OCI-LY3 (cell line): ENCODE data around the gene IFNA5.
A peak's percentile ranks its signal among the peaks of the same experiment; 100 is the strongest.

ENCODE experiments used
- H2AFZ ChIP-seq: fragments of 200-600, 300-600 bp; shearing (Covaris generic); 2 replicates; pipeline ENCODE4 v1.6.0; 2014; ENCODE audit warnings: antibody characterized with exemption, low read depth, low read length
- H3K27ac ChIP-seq: fragments of 200-600, 300-600 bp; sonication (generic); 2 replicates; pipeline ENCODE4 v1.5.1; 2014; ENCODE audit warnings: mild to moderate bottlenecking, low read length, moderate library complexity, mixed read lengths
- H3K27me3 ChIP-seq: fragments of 200-600, 300-600 bp; sonication (generic); 2 replicates; pipeline ENCODE4 v1.6.1; 2014; ENCODE audit warnings: low read depth, low read length, mixed read lengths
- H3K36me3 ChIP-seq: fragments of 200-600, 300-600 bp; sonication (generic); replicated peaks from 2 replicates; pipeline ENCODE3; 2014; ENCODE audit warnings: low read depth, low read length, mixed read lengths
- H3K4me1 ChIP-seq: fragments of 300-600, 200-600 bp; sonication (generic); 2 replicates; pipeline ENCODE4 v1.6.1; 2014; ENCODE audit warnings: low read length, mixed read lengths
- H3K4me2 ChIP-seq: fragments of 200-600, 300-600 bp; sonication (generic); 2 replicates; pipeline ENCODE4 v1.6.1; 2014; ENCODE audit warnings: low read length, mixed read lengths
- H3K4me3 ChIP-seq: fragments of 300-600, 200-600 bp; sonication (generic); 2 replicates; pipeline ENCODE4 v1.5.1; 2014; ENCODE audit warnings: antibody characterized with exemption, mild to moderate bottlenecking, low read length, moderate library complexity
- H3K79me2 ChIP-seq: fragments of 300-600, 200-600 bp; shearing (Covaris generic); 2 replicates; pipeline ENCODE4 v1.6.1; 2014; ENCODE audit warnings: mild to moderate bottlenecking, low read length, mixed read lengths
- H3K9ac ChIP-seq: fragments of 300-600, 200-600 bp; shearing (Covaris generic); 2 replicates; pipeline ENCODE4 v1.6.0; 2014; ENCODE audit warnings: mild to moderate bottlenecking, low read length, moderate library complexity
- H3K9me3 ChIP-seq: fragments of 200-600, 300-600 bp; shearing (Covaris generic); 2 replicates; pipeline ENCODE4 v1.6.1; 2014; ENCODE audit warnings: low read length, mixed read lengths; ENCODE audit not compliant: insufficient read depth
- H4K20me1 ChIP-seq: fragments of 200-600, 300-600 bp; sonication (generic); 2 replicates; pipeline ENCODE4 v1.6.1; 2016; ENCODE audit warnings: low read length, mixed read lengths; ENCODE audit not compliant: insufficient read depth
- EZH2phosphoT487 ChIP-seq: fragments of 200-600 bp; shearing (Covaris generic); IDR thresholded peaks from 2 replicates; pipeline ENCODE4 v1.6.1; 2018; ENCODE audit warnings: antibody characterized with exemption, mixed run types, low read depth
- TF ChIP-seq, protein P1 (sequence below): fragments of 200-600, 300-600 bp; sonication (generic); IDR thresholded peaks from 2 replicates; pipeline ENCODE4 v1.5.1; 2014; ENCODE audit warnings: antibody characterized with exemption, low read length, low read depth

The IFNA5 gene

DNA sequence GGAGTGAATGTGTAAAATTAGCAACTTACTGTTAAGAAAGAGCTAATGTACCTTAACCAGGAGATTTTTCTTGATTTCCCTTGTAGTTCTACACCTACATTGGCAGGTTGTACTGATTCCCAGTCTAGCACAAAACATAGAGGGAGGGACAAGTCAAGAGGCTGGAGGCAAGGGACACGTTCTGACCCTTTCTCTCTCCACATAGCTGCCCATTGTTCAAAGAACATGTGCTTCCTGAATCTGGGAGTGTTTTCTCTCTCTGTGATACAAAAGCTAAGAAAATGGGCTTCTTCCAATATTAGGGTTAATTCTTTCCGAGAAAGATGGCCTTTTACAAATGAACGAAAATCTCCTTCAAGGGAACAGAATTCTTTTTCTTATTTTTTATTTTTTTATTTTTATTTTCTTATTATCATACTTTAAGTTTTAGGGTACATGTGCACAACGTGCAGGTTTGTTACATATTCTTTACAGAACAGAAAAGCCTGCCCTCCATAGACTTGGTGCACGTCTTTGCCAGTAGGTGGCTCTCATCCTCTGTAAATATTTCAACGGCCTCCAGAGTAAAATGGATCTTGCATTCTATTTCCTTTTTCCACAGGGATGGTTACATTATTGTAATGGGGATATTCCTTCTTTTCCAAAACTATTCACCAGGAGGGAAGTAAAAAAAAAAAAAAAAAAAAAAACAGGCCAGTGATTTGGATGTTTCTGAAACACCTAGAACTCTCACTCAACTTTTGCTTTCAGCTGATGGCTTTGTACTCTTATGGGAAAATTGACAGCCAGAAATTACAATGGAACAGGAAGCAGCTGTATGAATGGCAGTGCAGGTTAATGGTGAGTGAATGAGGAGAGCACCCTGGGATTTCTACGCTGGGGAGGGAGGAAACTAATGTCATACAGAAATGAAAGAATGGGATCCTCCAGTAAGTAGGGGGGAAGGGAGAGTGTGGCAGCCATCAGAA, 13.1 kb upstream of the IFNA5 start:
- no peak overlapping the region for H3K27ac ChIP-seq
- peaks cover 41% of the 10 kb centered on the region for H3K27me3 ChIP-seq
- no peak overlapping the region for H2AFZ ChIP-seq
- H3K79me2 ChIP-seq, result no peaks in the 10 kb centered on the region
- no peak overlapping the region for H3K9ac ChIP-seq
- H3K9me3 ChIP-seq, result no peaks in the 10 kb centered on the region
- TF ChIP-seq EZH2phosphoT487, result no peak
- TF ChIP-seq, protein P1, sequence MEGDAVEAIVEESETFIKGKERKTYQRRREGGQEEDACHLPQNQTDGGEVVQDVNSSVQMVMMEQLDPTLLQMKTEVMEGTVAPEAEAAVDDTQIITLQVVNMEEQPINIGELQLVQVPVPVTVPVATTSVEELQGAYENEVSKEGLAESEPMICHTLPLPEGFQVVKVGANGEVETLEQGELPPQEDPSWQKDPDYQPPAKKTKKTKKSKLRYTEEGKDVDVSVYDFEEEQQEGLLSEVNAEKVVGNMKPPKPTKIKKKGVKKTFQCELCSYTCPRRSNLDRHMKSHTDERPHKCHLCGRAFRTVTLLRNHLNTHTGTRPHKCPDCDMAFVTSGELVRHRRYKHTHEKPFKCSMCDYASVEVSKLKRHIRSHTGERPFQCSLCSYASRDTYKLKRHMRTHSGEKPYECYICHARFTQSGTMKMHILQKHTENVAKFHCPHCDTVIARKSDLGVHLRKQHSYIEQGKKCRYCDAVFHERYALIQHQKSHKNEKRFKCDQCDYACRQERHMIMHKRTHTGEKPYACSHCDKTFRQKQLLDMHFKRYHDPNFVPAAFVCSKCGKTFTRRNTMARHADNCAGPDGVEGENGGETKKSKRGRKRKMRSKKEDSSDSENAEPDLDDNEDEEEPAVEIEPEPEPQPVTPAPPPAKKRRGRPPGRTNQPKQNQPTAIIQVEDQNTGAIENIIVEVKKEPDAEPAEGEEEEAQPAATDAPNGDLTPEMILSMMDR, result peak; percentile 59
- no peaks in the 10 kb centered on the region for H4K20me1 ChIP-seq
- H3K4me1 ChIP-seq, result no peaks in the 10 kb centered on the region
- H3K36me3 ChIP-seq, result peaks cover under 1% of the 10 kb centered on the region
- H3K4me3 ChIP-seq, result no peak overlapping the region
- H3K4me2 ChIP-seq, result no peak overlapping the region

DNA sequence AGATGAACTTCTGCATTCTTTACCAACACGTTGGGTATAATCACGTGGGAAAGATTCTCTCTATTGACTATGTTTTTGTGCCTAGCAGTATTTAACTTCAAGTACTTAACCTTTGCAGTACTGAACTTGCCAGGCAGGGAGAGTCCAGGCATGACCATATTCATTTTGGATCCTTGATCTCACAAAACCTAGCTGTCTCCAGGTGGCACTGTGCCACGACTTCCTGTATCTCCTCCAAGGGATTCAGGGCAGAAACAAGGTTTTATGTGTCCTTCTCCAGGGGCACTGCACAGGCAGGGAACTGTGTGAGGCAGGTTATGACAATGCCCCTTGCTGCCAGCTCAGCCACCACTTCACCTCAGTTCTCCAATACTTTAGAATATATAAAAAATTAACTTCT, 11.7 kb upstream of the IFNA5 start:
- H3K4me1 ChIP-seq, result no peaks in the 10 kb centered on the region
- H3K9ac ChIP-seq, result no peak overlapping the region
- no peaks in the 10 kb centered on the region for H3K79me2 ChIP-seq
- peaks cover 51% of the 10 kb centered on the region for H3K27me3 ChIP-seq
- no peak for TF ChIP-seq EZH2phosphoT487
- TF ChIP-seq, protein P1, result peak; percentile 21; the same call in 1 of the 2 replicates
- no peak overlapping the region for H3K4me2 ChIP-seq
- no peak overlapping the region for H3K4me3 ChIP-seq
- H3K36me3 ChIP-seq, result no peaks in the 10 kb centered on the region
- no peaks in the 10 kb centered on the region for H3K9me3 ChIP-seq
- H3K27ac ChIP-seq, result no peak overlapping the region
- H2AFZ ChIP-seq, result no peak overlapping the region
- no peaks in the 10 kb centered on the region for H4K20me1 ChIP-seq

DNA sequence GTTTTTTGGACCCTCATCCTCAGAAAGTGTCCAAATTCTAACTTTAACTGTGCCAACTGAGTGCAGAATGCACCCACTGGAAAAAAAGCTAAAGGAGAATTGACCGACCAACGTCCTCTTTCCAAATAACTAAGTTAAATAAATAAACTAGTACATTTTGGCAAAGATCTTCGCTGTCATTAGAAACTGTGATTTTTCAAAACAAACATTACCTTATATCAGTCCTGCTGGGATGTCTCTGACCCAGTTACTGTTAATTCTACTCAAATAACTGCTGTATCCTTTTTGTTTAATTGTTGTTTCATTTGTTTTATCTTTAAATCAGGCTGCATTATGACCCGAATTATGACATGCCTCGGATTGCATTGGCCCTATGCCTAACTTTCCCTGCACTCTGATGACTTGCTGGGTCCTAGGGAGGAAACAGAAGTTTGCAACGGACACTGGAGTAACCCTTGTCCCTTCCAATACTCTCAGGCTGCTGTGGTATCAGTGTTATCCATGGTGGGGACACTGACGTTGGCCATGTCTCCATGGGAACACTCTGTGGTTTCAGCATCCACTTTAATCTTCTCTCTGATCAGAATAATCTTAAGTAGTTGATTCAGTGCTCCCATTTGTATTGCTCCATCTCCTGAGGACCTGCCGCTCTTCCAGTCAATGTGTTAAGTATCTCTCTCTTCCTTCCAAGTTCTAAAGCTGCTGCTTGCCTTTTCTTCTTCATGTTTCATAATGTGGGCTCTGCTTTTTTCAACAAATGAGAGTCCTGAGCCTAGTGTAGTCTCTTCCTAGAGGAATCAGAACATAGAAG, 11.1 kb upstream of the IFNA5 start:
- TF ChIP-seq EZH2phosphoT487, result no peak
- TF ChIP-seq, protein P1, result no peak
- no peak overlapping the region for H3K27ac ChIP-seq
- peaks cover 53% of the 10 kb centered on the region for H3K27me3 ChIP-seq
- H3K4me2 ChIP-seq, result no peak overlapping the region
- H3K36me3 ChIP-seq, result no peaks in the 10 kb centered on the region
- no peak overlapping the region for H3K4me3 ChIP-seq
- no peaks in the 10 kb centered on the region for H3K9me3 ChIP-seq
- no peak overlapping the region for H3K9ac ChIP-seq
- no peaks in the 10 kb centered on the region for H3K79me2 ChIP-seq
- no peaks in the 10 kb centered on the region for H3K4me1 ChIP-seq
- no peaks in the 10 kb centered on the region for H4K20me1 ChIP-seq
- no peak overlapping the region for H2AFZ ChIP-seq

DNA sequence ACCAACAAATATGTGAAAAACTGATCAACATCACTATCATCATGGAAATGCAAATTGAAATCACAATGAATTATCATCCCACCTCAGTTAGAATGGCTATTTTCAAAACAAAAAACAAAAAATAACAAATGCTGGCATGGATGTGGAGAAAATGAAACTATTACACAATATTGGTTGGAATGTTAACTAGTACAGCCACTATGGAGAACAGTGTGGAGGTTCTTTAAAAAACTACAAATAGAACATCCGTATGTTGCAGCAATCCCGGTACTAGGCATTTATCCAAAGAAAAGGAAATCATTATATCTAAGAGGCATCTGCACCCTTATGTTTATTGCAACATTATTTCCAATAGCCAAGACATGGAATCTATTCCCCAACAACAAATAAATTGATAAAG, 9.0 kb upstream of the IFNA5 start:
- no peaks in the 10 kb centered on the region for H3K36me3 ChIP-seq
- no peak overlapping the region for H3K27ac ChIP-seq
- H4K20me1 ChIP-seq, result no peaks in the 10 kb centered on the region
- no peak overlapping the region for H3K4me3 ChIP-seq
- TF ChIP-seq EZH2phosphoT487, result no peak
- TF ChIP-seq, protein P1, result no peak
- no peak overlapping the region for H3K4me2 ChIP-seq
- no peak overlapping the region for H3K9ac ChIP-seq
- no peaks in the 10 kb centered on the region for H3K4me1 ChIP-seq
- H3K79me2 ChIP-seq, result no peaks in the 10 kb centered on the region
- H3K27me3 ChIP-seq, result peaks cover 66% of the 10 kb centered on the region
- no peaks in the 10 kb centered on the region for H3K9me3 ChIP-seq
- no peak overlapping the region for H2AFZ ChIP-seq
